Activated CD4-positive, alpha-beta T cell treated with anti-CD3 and anti-CD28 coated beads, Interleukin-10, Interleukin-2, amounts not matched to agents 100 ng/mL and 50 ng/mL, durations not matched to agents 16 hours and 8 hours (primary cell): ENCODE results near the gene TEKT4.
"Not testable (repeated sequence)": the region's sequence is repeated elsewhere in the genome, so short reads cannot be mapped to it uniquely, and the experiment has no call there.

Source experiments
- DNase-seq: peaks from one replicate; pipeline ENCODE4 v3.0.0-alpha.2; 2020

The TEKT4 gene

GRCh38 chr2:94876523-94876863, 5.3 kb downstream of the TEKT4 start:
- DNase-seq = no peak

GRCh38 chr2:94877129-94877528, 5.9 kb downstream of the TEKT4 start:
- no peak for DNase-seq

GRCh38 chr2:94878575-94878974, 7.3 kb downstream of the TEKT4 start:
- DNase-seq = not testable (repeated sequence)

- no peak for DNase-seq
Measured at GRCh38 chr2:94879314-94879981, 8.2 kb downstream of the TEKT4 start.

GRCh38 chr2:94879982-94880377, 8.8 kb downstream of the TEKT4 start:
- no peak for DNase-seq

- DNase-seq = no peak
Measured at GRCh38 chr2:94880507-94880906, 9.3 kb downstream of the TEKT4 start.

GRCh38 chr2:94881070-94881469, 9.8 kb downstream of the TEKT4 start:
- DNase-seq = no peak

- DNase-seq = no peak
Measured at GRCh38 chr2:94890234-94890633, 19.0 kb downstream of the TEKT4 start.

GRCh38 chr2:94895273-94895672, 24.0 kb downstream of the TEKT4 start:
- not testable (repeated sequence) for DNase-seq

- not testable (repeated sequence) for DNase-seq
Measured at GRCh38 chr2:94906976-94907375, 35.7 kb downstream of the TEKT4 start.

GRCh38 chr2:94923196-94923595, 52.0 kb downstream of the TEKT4 start:
- no peak for DNase-seq

- not testable (repeated sequence) for DNase-seq
Measured at GRCh38 chr2:94924999-94925398, 53.8 kb downstream of the TEKT4 start.
